22Rv1 (cell line): Measurements from ENCODE around the gene SNRPA1.

ENCODE experiments used
- ZFX ChIP-seq: fragments of 450-650 bp; IDR thresholded peaks from 2 replicates; pipeline ENCODE4 v1.6.1; 2017; ENCODE audit warnings: antibody characterized with exemption, borderline replicate concordance
- TF ChIP-seq, protein P1 (sequence below): fragments of 450-650 bp; IDR thresholded peaks from 2 replicates; pipeline ENCODE4 v1.5.1; 2017; ENCODE audit warnings: mild to moderate bottlenecking

DNA sequence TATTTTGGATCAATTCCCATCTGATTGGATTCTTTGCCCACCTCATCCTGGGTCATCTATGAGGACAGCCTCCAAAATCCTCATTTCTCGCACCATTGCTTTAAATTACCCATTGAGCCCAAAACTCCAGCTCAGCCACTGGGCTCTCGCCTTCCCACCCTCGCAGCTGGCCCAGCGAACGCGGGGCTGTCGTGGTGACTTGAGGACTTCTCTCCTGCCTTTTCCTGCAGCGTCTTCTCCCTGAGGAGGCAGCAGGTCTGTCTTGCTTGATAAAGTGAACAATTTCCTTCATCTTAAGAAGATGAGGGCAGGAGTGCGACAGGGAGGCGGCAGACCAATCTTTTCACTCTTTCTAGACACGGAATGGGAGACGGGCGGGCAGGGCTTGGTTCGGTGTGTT is 33.0 kb upstream of the SNRPA1 start:
- TF ChIP-seq, protein P1, sequence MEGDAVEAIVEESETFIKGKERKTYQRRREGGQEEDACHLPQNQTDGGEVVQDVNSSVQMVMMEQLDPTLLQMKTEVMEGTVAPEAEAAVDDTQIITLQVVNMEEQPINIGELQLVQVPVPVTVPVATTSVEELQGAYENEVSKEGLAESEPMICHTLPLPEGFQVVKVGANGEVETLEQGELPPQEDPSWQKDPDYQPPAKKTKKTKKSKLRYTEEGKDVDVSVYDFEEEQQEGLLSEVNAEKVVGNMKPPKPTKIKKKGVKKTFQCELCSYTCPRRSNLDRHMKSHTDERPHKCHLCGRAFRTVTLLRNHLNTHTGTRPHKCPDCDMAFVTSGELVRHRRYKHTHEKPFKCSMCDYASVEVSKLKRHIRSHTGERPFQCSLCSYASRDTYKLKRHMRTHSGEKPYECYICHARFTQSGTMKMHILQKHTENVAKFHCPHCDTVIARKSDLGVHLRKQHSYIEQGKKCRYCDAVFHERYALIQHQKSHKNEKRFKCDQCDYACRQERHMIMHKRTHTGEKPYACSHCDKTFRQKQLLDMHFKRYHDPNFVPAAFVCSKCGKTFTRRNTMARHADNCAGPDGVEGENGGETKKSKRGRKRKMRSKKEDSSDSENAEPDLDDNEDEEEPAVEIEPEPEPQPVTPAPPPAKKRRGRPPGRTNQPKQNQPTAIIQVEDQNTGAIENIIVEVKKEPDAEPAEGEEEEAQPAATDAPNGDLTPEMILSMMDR: no peak
- TF ChIP-seq ZFX: no peak
